SU-DHL-6 (cell line): ENCODE data around the gene STX5.
"Not testable (repeated sequence)": the region's sequence is repeated elsewhere in the genome, so short reads cannot be mapped to it uniquely, and the experiment has no call there.

Experiments used
- H2AFZ ChIP-seq: fragments of 200-600 bp; sonication (generic); 2 replicates; pipeline ENCODE4 v1.6.1; 2014; ENCODE audit warnings: low read depth, mild to moderate bottlenecking, moderate library complexity, mixed read lengths, antibody characterized with exemption, low read length; ENCODE audit not compliant: severe bottlenecking
- H3F3A ChIP-seq: fragments of 200-600 bp; shearing (Covaris generic); 2 replicates; pipeline ENCODE4 v1.6.0; 2016; ENCODE audit warnings: antibody characterized with exemption, mild to moderate bottlenecking; ENCODE audit not compliant: insufficient read depth
- H3K27ac ChIP-seq: fragments of 200-600 bp; sonication (generic); 2 replicates; pipeline ENCODE4 v1.5.1; 2016; ENCODE audit warnings: low read depth, mild to moderate bottlenecking, low read length, moderate library complexity, mixed read lengths
- H3K27me3 ChIP-seq: fragments of 200-600 bp; sonication (generic), shearing (Covaris generic); 2 replicates; pipeline ENCODE4 v1.6.0; 2014; ENCODE audit warnings: mild to moderate bottlenecking, low read length
- H3K36me3 ChIP-seq: fragments of 200-600 bp; sonication (generic); 2 replicates; pipeline ENCODE4 v1.6.1; 2014; ENCODE audit warnings: mild to moderate bottlenecking, low read length, mixed read lengths
- H3K4me2 ChIP-seq: fragments of 300-600, 200-600 bp; shearing (Covaris generic), sonication (generic); 2 replicates; pipeline ENCODE4 v1.6.0; 2014; ENCODE audit warnings: low read length, low read depth, mild to moderate bottlenecking; ENCODE audit not compliant: poor library complexity, severe bottlenecking
- H3K4me3 ChIP-seq: fragments of 200-600 bp; sonication (generic); 2 replicates; pipeline ENCODE4 v1.5.1; 2014; ENCODE audit warnings: antibody characterized with exemption, low read length, mild to moderate bottlenecking, mixed read lengths; ENCODE audit not compliant: insufficient read depth, poor library complexity, severe bottlenecking
- H3K79me2 ChIP-seq: fragments of 200-600 bp; sonication (generic); 2 replicates; pipeline ENCODE4 v1.6.1; 2014; ENCODE audit warnings: mild to moderate bottlenecking, low read length, moderate library complexity; ENCODE audit not compliant: insufficient read depth
- H3K9ac ChIP-seq: fragments of 200-600 bp; sonication (generic); 2 replicates; pipeline ENCODE4 v1.7.0; 2014; ENCODE audit warnings: mild to moderate bottlenecking, low read length
- H3K9me2 ChIP-seq: fragments of 200-600 bp; sonication (generic); replicated peaks from 2 replicates; pipeline ENCODE4 v1.6.1; 2014; ENCODE audit warnings: low read length; ENCODE audit not compliant: insufficient read depth
- H3K9me3 ChIP-seq: fragments of 200-600 bp; sonication (generic); 2 replicates; pipeline ENCODE4 v1.6.1; 2014; ENCODE audit warnings: low read length, mixed read lengths; ENCODE audit not compliant: insufficient read depth
- H4K20me1 ChIP-seq: fragments of 200-600 bp; sonication (generic); 2 replicates; pipeline ENCODE4 v1.6.1; 2014; ENCODE audit warnings: low read depth, mild to moderate bottlenecking, antibody characterized with exemption, low read length, moderate library complexity, mixed read lengths
- EZH2phosphoT487 ChIP-seq: fragments of 200-600 bp; sonication (generic), shearing (Covaris generic); conservative IDR thresholded peaks from 2 replicates; pipeline ENCODE4 v1.6.1; 2018; ENCODE audit warnings: mild to moderate bottlenecking, antibody characterized with exemption, low read length, moderate library complexity, mixed read lengths
- TF ChIP-seq, protein P1 (sequence below): fragments of 200-600 bp; sonication (generic); IDR thresholded peaks from one replicate; pipeline ENCODE4 v1.5.1; 2017; ENCODE audit warnings: antibody characterized with exemption, mild to moderate bottlenecking, low read length, moderate library complexity; ENCODE audit not compliant: insufficient read depth, poor library complexity, severe bottlenecking

STX5 gene

DNA sequence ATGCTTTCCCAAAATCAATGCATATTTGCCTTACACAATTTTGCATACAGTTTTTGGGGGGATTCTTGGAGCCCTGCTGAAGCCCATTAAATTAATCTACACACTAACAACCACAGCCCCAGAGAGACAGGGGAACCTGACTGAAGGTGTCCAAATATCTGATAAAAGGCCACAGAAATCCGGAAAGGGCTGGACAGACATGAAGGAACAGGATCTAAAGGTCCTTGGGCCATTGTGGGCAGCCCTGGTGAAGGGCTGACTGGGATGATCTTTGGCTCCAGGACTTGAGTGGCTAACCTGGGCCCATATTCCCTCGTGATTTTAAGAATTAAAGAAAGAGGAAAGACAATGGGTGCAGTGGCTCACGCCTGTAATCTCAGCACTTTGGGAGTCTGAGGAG, 14.3 kb upstream of the STX5 start:
- no peaks in the 10 kb centered on the region for H3K9me3 ChIP-seq
- no peak overlapping the region for H3K4me3 ChIP-seq
- H3K27ac ChIP-seq, result no peak overlapping the region
- no peak overlapping the region for H3K4me2 ChIP-seq
- no peaks in the 10 kb centered on the region for H3K79me2 ChIP-seq
- H3K27me3 ChIP-seq, result no peaks in the 10 kb centered on the region
- no peaks in the 10 kb centered on the region for H3K36me3 ChIP-seq
- peaks cover 41% of the 10 kb centered on the region for H3F3A ChIP-seq
- no peak overlapping the region for H3K9ac ChIP-seq
- no peaks in the 10 kb centered on the region for H3K9me2 ChIP-seq
- H2AFZ ChIP-seq, result no peak overlapping the region
- H4K20me1 ChIP-seq, result no peaks in the 10 kb centered on the region
- no peak for TF ChIP-seq EZH2phosphoT487
- TF ChIP-seq, protein P1, sequence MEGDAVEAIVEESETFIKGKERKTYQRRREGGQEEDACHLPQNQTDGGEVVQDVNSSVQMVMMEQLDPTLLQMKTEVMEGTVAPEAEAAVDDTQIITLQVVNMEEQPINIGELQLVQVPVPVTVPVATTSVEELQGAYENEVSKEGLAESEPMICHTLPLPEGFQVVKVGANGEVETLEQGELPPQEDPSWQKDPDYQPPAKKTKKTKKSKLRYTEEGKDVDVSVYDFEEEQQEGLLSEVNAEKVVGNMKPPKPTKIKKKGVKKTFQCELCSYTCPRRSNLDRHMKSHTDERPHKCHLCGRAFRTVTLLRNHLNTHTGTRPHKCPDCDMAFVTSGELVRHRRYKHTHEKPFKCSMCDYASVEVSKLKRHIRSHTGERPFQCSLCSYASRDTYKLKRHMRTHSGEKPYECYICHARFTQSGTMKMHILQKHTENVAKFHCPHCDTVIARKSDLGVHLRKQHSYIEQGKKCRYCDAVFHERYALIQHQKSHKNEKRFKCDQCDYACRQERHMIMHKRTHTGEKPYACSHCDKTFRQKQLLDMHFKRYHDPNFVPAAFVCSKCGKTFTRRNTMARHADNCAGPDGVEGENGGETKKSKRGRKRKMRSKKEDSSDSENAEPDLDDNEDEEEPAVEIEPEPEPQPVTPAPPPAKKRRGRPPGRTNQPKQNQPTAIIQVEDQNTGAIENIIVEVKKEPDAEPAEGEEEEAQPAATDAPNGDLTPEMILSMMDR, result no peak

DNA sequence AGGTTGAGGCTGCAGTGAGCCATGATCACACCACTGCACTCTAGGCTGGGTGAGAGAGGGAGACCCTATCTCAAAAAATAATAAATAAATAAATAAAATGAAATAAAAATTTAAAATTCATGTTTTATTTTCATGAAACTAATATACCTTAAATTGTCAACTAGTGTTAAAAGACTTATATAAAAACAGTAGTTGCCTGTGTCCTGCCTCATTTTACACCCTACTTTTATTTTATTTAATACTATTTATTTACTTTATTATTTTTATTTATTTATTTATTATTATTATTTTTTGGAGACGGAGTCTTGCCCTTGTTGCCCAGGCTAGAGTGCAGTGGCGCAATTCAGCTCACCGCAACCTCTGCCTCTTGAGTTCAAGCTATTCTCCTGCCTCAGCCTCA, 12.3 kb upstream of the STX5 start:
- no peaks in the 10 kb centered on the region for H3K9me3 ChIP-seq
- H3K4me3 ChIP-seq, result no peak overlapping the region
- no peak overlapping the region for H3K4me2 ChIP-seq
- H3K79me2 ChIP-seq, result peaks cover 2% of the 10 kb centered on the region
- H3K9ac ChIP-seq, result no peak overlapping the region
- TF ChIP-seq, protein P1, result no peak
- no peak for TF ChIP-seq EZH2phosphoT487
- no peaks in the 10 kb centered on the region for H3K27me3 ChIP-seq
- H3K27ac ChIP-seq, result no peak overlapping the region
- H3K9me2 ChIP-seq, result no peaks in the 10 kb centered on the region
- no peak overlapping the region for H2AFZ ChIP-seq
- H4K20me1 ChIP-seq, result no peaks in the 10 kb centered on the region
- H3F3A ChIP-seq, result peaks cover 40% of the 10 kb centered on the region
- no peaks in the 10 kb centered on the region for H3K36me3 ChIP-seq

DNA sequence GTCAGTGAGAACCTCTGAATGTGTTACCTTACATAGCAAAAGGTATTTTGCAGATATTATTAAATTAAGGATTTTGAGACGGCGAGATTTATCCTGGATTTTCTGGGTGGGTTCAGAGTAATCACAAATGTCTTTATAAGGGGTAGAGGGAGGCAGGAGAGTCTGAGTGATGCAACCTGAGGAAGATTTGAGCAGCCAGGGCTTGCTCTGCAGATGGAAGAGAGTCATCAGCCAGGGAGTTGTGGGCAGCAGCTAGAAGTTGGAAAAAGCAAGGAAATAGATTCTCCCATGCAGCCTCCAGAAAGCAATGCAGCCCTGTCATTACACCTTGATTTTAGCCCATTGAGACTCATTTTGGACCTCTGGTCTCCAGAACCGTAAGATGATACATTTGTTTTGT, 11.6 kb upstream of the STX5 start:
- Histone ChIP-seq H3F3A (peaks cover 39% of the 10 kb centered on the region), H3K9me3 (no peaks in the 10 kb centered on the region), H2AFZ (no peak overlapping the region), H4K20me1 (no peaks in the 10 kb centered on the region), H3K36me3 (no peaks in the 10 kb centered on the region), H3K4me3 (no peak overlapping the region), H3K9ac (no peak overlapping the region), H3K9me2 (no peaks in the 10 kb centered on the region), H3K27ac (no peak overlapping the region), H3K27me3 (no peaks in the 10 kb centered on the region), H3K79me2 (peaks cover 9% of the 10 kb centered on the region), H3K4me2 (no peak overlapping the region)
- TF ChIP-seq EZH2phosphoT487, result no peak

DNA sequence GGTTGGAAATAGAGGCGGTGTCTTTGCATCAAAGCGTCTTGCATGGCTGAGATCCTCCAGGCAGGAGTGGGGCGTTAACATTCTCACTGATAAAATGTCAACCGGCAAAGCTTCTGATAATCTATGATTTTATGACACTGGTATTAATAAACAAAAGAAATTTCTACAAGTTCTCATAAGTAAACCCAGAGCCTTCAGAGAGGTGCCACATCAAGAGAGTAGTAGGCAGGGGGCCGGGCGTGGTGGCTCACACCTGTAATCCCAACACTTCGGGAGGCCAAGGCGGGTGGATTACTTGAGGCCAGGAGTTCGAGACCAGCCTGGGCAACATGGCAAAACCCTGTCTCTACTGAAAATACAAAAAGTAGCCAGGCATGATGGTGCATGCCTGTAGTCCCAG, 11.0 kb upstream of the STX5 start:
- peak overlapping the region; percentile 96 for H3K4me2 ChIP-seq
- not testable (repeated sequence) for H3K27ac ChIP-seq
- peak overlapping the region; percentile 69 for H3K9ac ChIP-seq

More for the DNA sequence above, 11.0 kb upstream of the STX5 start:
- H3K27me3 ChIP-seq, H3K9me3 ChIP-seq, H3K9me2 ChIP-seq, H4K20me1 ChIP-seq, H3K4me3 ChIP-seq, H3K36me3 ChIP-seq: not testable (repeated sequence)
- H3K79me2 ChIP-seq, result peaks cover 14% of the 10 kb centered on the region
- peaks cover 34% of the 10 kb centered on the region for H3F3A ChIP-seq
- peak overlapping the region; percentile 84 for H2AFZ ChIP-seq
